Stimulated activated CD4-positive, alpha-beta T cell treated with anti-CD3 and anti-CD28 coated beads, Interleukin-2, amount 100 ng/mL, for 4 hours (primary cell): ENCODE measurements around the gene PSMB3.

ENCODE experiments used
- DNase-seq: peaks from one replicate; pipeline ENCODE4 v3.0.0-alpha.2; 2020; ENCODE audit warnings: low read depth

PSMB3 gene

GRCh38 chr17:38797158-38797490 lies 44.6 kb downstream of the PSMB3 start:
- no peak for DNase-seq

GRCh38 chr17:38797828-38798227 lies 45.3 kb downstream of the PSMB3 start:
- no peak for DNase-seq

GRCh38 chr17:38798614-38799500 lies 46.3 kb downstream of the PSMB3 start:
- peak; percentile 13 for DNase-seq

GRCh38 chr17:38799501-38800236 lies 47.1 kb downstream of the PSMB3 start, which contains the start of gene PIP4K2B:
TSS of gene PIP4K2B (minus strand) at chr17:38799556. CDS start at chr17:38799424, 132 bp downstream.
- DNase-seq: peak; percentile 64

GRCh38 chr17:38800237-38800760 lies 47.8 kb downstream of the PSMB3 start:
- DNase-seq: no peak

GRCh38 chr17:38809828-38810227 lies 57.3 kb downstream of the PSMB3 start:
- DNase-seq: no peak
